Vagina (tissue), 2 donors: ENCODE results near the gene NR3C2. TPM values are rescaled to one million over a fixed set of nuclear protein-coding genes. Genes with fewer than 3 reads are reported as not detected.

ENCODE experiments used
- DNase-seq, 2 donors: peaks; one replicate each; pipeline ENCODE4 v3.0.0-alpha.2; 2017; ENCODE audit errors: extremely low spot score in 2 of 2
- H3K27ac ChIP-seq: fragments of 200-600 bp; sonication (generic); one replicate; pipeline ENCODE4 v1.5.1; 2019
- H3K27me3 ChIP-seq: fragments of 200-600 bp; sonication (generic); one replicate; pipeline ENCODE4 v1.5.1; 2019
- H3K36me3 ChIP-seq, 2 donors: fragments of 200-600 bp; sonication (generic); one replicate each; pipeline ENCODE4 v1.5.1; 2017 to 2019
- H3K4me1 ChIP-seq: fragments of 200-600 bp; sonication (generic); one replicate; pipeline ENCODE4 v1.5.1; 2019
- H3K4me3 ChIP-seq, 2 donors: fragments of 200-600 bp; sonication (generic); 1 replicate in 1 of 2; 2 replicates in 1 of 2; pipeline ENCODE4 v1.5.1; 2016 to 2019
- H3K9me3 ChIP-seq: fragments of 200-600 bp; sonication (generic); one replicate; pipeline ENCODE4 v1.5.1; 2019
- CTCF ChIP-seq, 3 experiments: fragments of 450-650 bp in 2 of 3; fragments of 200-600 bp in 1 of 3; sonication (generic) in 1 of 3; IDR thresholded peaks; one replicate each; pipeline ENCODE4 v1.5.1; 2017 to 2019; ENCODE audit warnings: antibody characterized with exemption in 3 of 3, mild to moderate bottlenecking in 2 of 3, moderate library complexity in 2 of 3
- POLR2A ChIP-seq, 2 donors: fragments of 450-650 bp; IDR thresholded peaks; one replicate each; pipeline ENCODE4 v1.6.1; 2017; ENCODE audit warnings: antibody characterized with exemption in 2 of 2, mild to moderate bottlenecking in 2 of 2, moderate library complexity in 2 of 2
- POLR2AphosphoS5 ChIP-seq, 2 donors: sonication (generic); formaldehyde crosslinking; IDR thresholded peaks; one replicate each; pipeline ENCODE4 v1.9.0; 2017; ENCODE audit warnings: antibody characterized with exemption in 2 of 2, mild to moderate bottlenecking in 2 of 2, low read depth in 1 of 2; ENCODE audit not compliant: insufficient read depth in 1 of 2
- intact Hi-C: fragments of 100-400 bp; cut with DNase I; formaldehyde crosslinking; loops from one replicate; pipeline ENCODE4 v1.15.1; 2023
- total RNA-seq: library from RNA; depleted of rRNA; stranded (reverse); fragments of >200 nt; gene quantifications from one replicate; pipeline ENCODE4 v1.2.3, GENCODE V29; 2016

The NR3C2 gene
- total RNA-seq, 1 donor from 2014 or later, result 9.6 TPM

GRCh38 chr4:148265627-148266026 lies 176.6 kb downstream of the NR3C2 start:
- intact Hi-C loops, result no loop called here
- Histone ChIP-seq H3K27ac (no peak overlapping the region), H3K9me3 (no peaks in the 10 kb centered on the region), H3K36me3 (no peaks in the 10 kb centered on the region), H3K4me3 (no peak overlapping the region), H3K4me1 (peaks cover 16% of the 10 kb centered on the region), H3K27me3 (no peaks in the 10 kb centered on the region)
- TF ChIP-seq POLR2AphosphoS5 (IDR thresholded peaks at IDR 0.05; ENCODE audit: insufficient read depth in 1 of 2, low read depth in 1 of 2) (no peak), POLR2A (IDR thresholded peaks at IDR 0.05) (no peak), CTCF (IDR thresholded peaks at IDR 0.05) (no peak)
- DNase-seq, result no peak

GRCh38 chr4:148263802-148264201 lies 178.4 kb downstream of the NR3C2 start:
- intact Hi-C loops, result no loop called here

GRCh38 chr4:148263127-148263526 lies 179.1 kb downstream of the NR3C2 start:
- TF ChIP-seq POLR2AphosphoS5 (IDR thresholded peaks at IDR 0.05; ENCODE audit: insufficient read depth in 1 of 2, low read depth in 1 of 2) (no peak), CTCF (IDR thresholded peaks at IDR 0.05) (no peak), POLR2A (IDR thresholded peaks at IDR 0.05) (no peak)
- Histone ChIP-seq H3K27ac (no peak overlapping the region), H3K36me3 (no peaks in the 10 kb centered on the region), H3K4me1 (peaks cover 16% of the 10 kb centered on the region), H3K4me3 (no peak overlapping the region), H3K9me3 (no peaks in the 10 kb centered on the region), H3K27me3 (no peaks in the 10 kb centered on the region)
- DNase-seq, result no peak
- intact Hi-C loops, result no loop called here

More at GRCh38 chr4:148263802-148264201, 178.4 kb downstream of the NR3C2 start:
- peaks cover 16% of the 10 kb centered on the region for H3K4me1 ChIP-seq
- H3K9me3 ChIP-seq, result no peaks in the 10 kb centered on the region
- H3K36me3 ChIP-seq, result no peaks in the 10 kb centered on the region
- no peak for DNase-seq
- H3K27ac ChIP-seq, result no peak overlapping the region
- TF ChIP-seq CTCF (IDR thresholded peaks at IDR 0.05) (no peak), POLR2A (IDR thresholded peaks at IDR 0.05) (no peak), POLR2AphosphoS5 (IDR thresholded peaks at IDR 0.05; ENCODE audit: insufficient read depth in 1 of 2, low read depth in 1 of 2) (no peak)
- no peak overlapping the region for H3K4me3 ChIP-seq
- H3K27me3 ChIP-seq, result no peaks in the 10 kb centered on the region

- no peak overlapping the region for H3K4me3 ChIP-seq
- intact Hi-C loops, result no loop called here
- no peaks in the 10 kb centered on the region for H3K9me3 ChIP-seq
- no peaks in the 10 kb centered on the region for H3K27me3 ChIP-seq
- no peaks in the 10 kb centered on the region for H3K36me3 ChIP-seq
- no peak for DNase-seq
- H3K4me1 ChIP-seq, result peaks cover 16% of the 10 kb centered on the region
- no peak for TF ChIP-seq CTCF (IDR thresholded peaks at IDR 0.05)
- no peak for TF ChIP-seq POLR2A (IDR thresholded peaks at IDR 0.05)
- peak in 1 of 2 donors; percentile 57 for TF ChIP-seq POLR2AphosphoS5 (IDR thresholded peaks at IDR 0.05; ENCODE audit: insufficient read depth in 1 of 2, low read depth in 1 of 2)
- no peak overlapping the region for H3K27ac ChIP-seq
Measured at GRCh38 chr4:148261848-148262247, 180.4 kb downstream of the NR3C2 start.

- Histone ChIP-seq H3K27me3 (no peaks in the 10 kb centered on the region), H3K4me3 (no peak overlapping the region), H3K27ac (no peak overlapping the region), H3K9me3 (no peaks in the 10 kb centered on the region), H3K4me1 (peaks cover 16% of the 10 kb centered on the region), H3K36me3 (no peaks in the 10 kb centered on the region)
- no peak for DNase-seq
- TF ChIP-seq POLR2A (IDR thresholded peaks at IDR 0.05) (no peak), CTCF (IDR thresholded peaks at IDR 0.05) (no peak), POLR2AphosphoS5 (IDR thresholded peaks at IDR 0.05; ENCODE audit: insufficient read depth in 1 of 2, low read depth in 1 of 2) (no peak)
- intact Hi-C loops, result no loop called here
Measured at GRCh38 chr4:148259841-148260240, 182.4 kb downstream of the NR3C2 start.
